IgD-negative memory B cell (primary cell): ENCODE results near the gene BSND. TPM values are rescaled to one million over a fixed set of nuclear protein-coding genes. Genes with fewer than 3 reads are reported as not detected.
"Not testable (repeated sequence)": the region's sequence is repeated elsewhere in the genome, so short reads cannot be mapped to it uniquely, and the experiment has no call there.

ENCODE experiments used
- H3K27ac Mint-ChIP-seq, 3 donors: one replicate each; pipeline ENCODE4 v1.8.0; 2020 to 2022; ENCODE audit warnings: mild to moderate bottlenecking in 3 of 3, mixed read lengths in 3 of 3, moderate library complexity in 1 of 3
- H3K27me3 Mint-ChIP-seq: one replicate; pipeline ENCODE4 v1.8.0; 2021; ENCODE audit warnings: mixed read lengths
- H3K36me3 Mint-ChIP-seq: one replicate; pipeline ENCODE4 v1.8.0; 2020; ENCODE audit warnings: mild to moderate bottlenecking, mixed read lengths
- H3K4me1 Mint-ChIP-seq, 3 donors: one replicate each; pipeline ENCODE4 v1.8.0; 2020 to 2022; ENCODE audit warnings: mixed read lengths in 3 of 3, mild to moderate bottlenecking in 1 of 3
- H3K4me3 Mint-ChIP-seq, 4 donors: one replicate each; pipeline ENCODE4 v1.8.0; 2020 to 2022; ENCODE audit warnings: mild to moderate bottlenecking in 4 of 4, mixed read lengths in 4 of 4, moderate library complexity in 3 of 4
- H3K9me3 Mint-ChIP-seq, 3 donors: one replicate each; pipeline ENCODE4 v1.8.0; 2020 to 2021; ENCODE audit warnings: mixed read lengths in 3 of 3, mild to moderate bottlenecking in 1 of 3
- polyA plus RNA-seq: library from polyadenylated mRNA; unstranded; fragments of 300-500 nt; fragmentation: Illumina TruSeq; gene quantifications from one replicate; pipeline ENCODE4 v1.2.3, GENCODE V29; 2021

BSND gene
- not detected for polyA plus RNA-seq

GRCh38 chr1:54998677-54999076, at the start of gene BSND:
TSS of gene BSND (plus strand) at chr1:54998933. CDS start at chr1:54999187, 254 bp downstream.
- Mint-ChIP-seq H3K4me3 (no peak within 1 kb of the TSS), H3K36me3 (no peaks in the 10 kb centered on the region), H3K27ac (no peak within 1 kb of the TSS), H3K4me1 (peaks cover 0 to 6% (median 5%) of the 10 kb centered on the region in 3 donors), H3K9me3 (peaks cover 0 to 2% (median 0%) of the 10 kb centered on the region in 3 donors), H3K27me3 (peaks cover 35% of the 10 kb centered on the region)

GRCh38 chr1:54949053-54949452, 49.7 kb upstream of the BSND start:
- H3K27me3 Mint-ChIP-seq = peaks cover 15% of the 10 kb centered on the region
- no peaks in the 10 kb centered on the region for H3K9me3 Mint-ChIP-seq
- peaks cover 1 to 9% (median 5%) of the 10 kb centered on the region in 3 donors for H3K4me1 Mint-ChIP-seq
- peaks cover 1% of the 10 kb centered on the region for H3K36me3 Mint-ChIP-seq
- no peak overlapping the region for H3K4me3 Mint-ChIP-seq
- H3K27ac Mint-ChIP-seq = peak overlapping the region in 1 of 3 donors; percentile 73

- H3K9me3 Mint-ChIP-seq = no peaks in the 10 kb centered on the region
- H3K4me3 Mint-ChIP-seq = no peak overlapping the region
- H3K27me3 Mint-ChIP-seq = peaks cover 15% of the 10 kb centered on the region
- peaks cover 1% of the 10 kb centered on the region for H3K36me3 Mint-ChIP-seq
- H3K4me1 Mint-ChIP-seq = peaks cover 1 to 8% (median 3%) of the 10 kb centered on the region in 3 donors
- no peak overlapping the region for H3K27ac Mint-ChIP-seq
Observed at GRCh38 chr1:54950006-54950368, 48.7 kb upstream of the BSND start.

- H3K9me3 Mint-ChIP-seq = no peaks in the 10 kb centered on the region
- no peak overlapping the region for H3K4me3 Mint-ChIP-seq
- H3K27me3 Mint-ChIP-seq = peaks cover 13% of the 10 kb centered on the region
- H3K36me3 Mint-ChIP-seq = peaks cover 1% of the 10 kb centered on the region
- peaks cover 0 to 6% (median 1%) of the 10 kb centered on the region in 3 donors for H3K4me1 Mint-ChIP-seq
- H3K27ac Mint-ChIP-seq = no peak overlapping the region
Observed at GRCh38 chr1:54950369-54951163, 48.2 kb upstream of the BSND start.

- Mint-ChIP-seq H3K27me3 (peaks cover 13% of the 10 kb centered on the region), H3K36me3 (peaks cover 1% of the 10 kb centered on the region), H3K4me3 (no peak overlapping the region), H3K27ac (no peak overlapping the region), H3K9me3 (peaks cover 0 to under 1% (median under 1%) of the 10 kb centered on the region in 3 donors), H3K4me1 (peaks cover 0 to 6% (median 1%) of the 10 kb centered on the region in 3 donors)
Observed at GRCh38 chr1:54951810-54952226, 46.9 kb upstream of the BSND start.

- Mint-ChIP-seq H3K27ac (no peak overlapping the region), H3K4me3 (no peak overlapping the region), H3K4me1 (peaks cover 0 to 6% (median 1%) of the 10 kb centered on the region in 3 donors), H3K27me3 (peaks cover 11% of the 10 kb centered on the region), H3K9me3 (peaks cover 5 to 12% (median 6%) of the 10 kb centered on the region in 3 donors), H3K36me3 (peaks cover 1% of the 10 kb centered on the region)
Observed at GRCh38 chr1:54952950-54953718, 45.6 kb upstream of the BSND start.

GRCh38 chr1:54953846-54954245, 44.9 kb upstream of the BSND start:
- peaks cover 0 to 6% (median 1%) of the 10 kb centered on the region in 3 donors for H3K4me1 Mint-ChIP-seq
- no peak overlapping the region for H3K27ac Mint-ChIP-seq
- peaks cover 5 to 19% (median 6%) of the 10 kb centered on the region in 3 donors for H3K9me3 Mint-ChIP-seq
- H3K27me3 Mint-ChIP-seq = peaks cover 11% of the 10 kb centered on the region
- no peak overlapping the region for H3K4me3 Mint-ChIP-seq
- peaks cover 1% of the 10 kb centered on the region for H3K36me3 Mint-ChIP-seq

- peaks cover under 1% of the 10 kb centered on the region for H3K36me3 Mint-ChIP-seq
- H3K27me3 Mint-ChIP-seq = peaks cover 8% of the 10 kb centered on the region
- H3K4me1 Mint-ChIP-seq = peaks cover 0 to 3% (median under 1%) of the 10 kb centered on the region in 3 donors
- H3K4me3 Mint-ChIP-seq = no peak overlapping the region
- H3K27ac Mint-ChIP-seq = no peak overlapping the region
- peaks cover 5 to 21% (median 6%) of the 10 kb centered on the region in 3 donors for H3K9me3 Mint-ChIP-seq
Observed at GRCh38 chr1:54955359-54955758, 43.4 kb upstream of the BSND start.

- no peaks in the 10 kb centered on the region for H3K36me3 Mint-ChIP-seq
- no peak overlapping the region for H3K4me3 Mint-ChIP-seq
- no peak overlapping the region for H3K27ac Mint-ChIP-seq
- peaks cover 5 to 21% (median 6%) of the 10 kb centered on the region in 3 donors for H3K9me3 Mint-ChIP-seq
- H3K27me3 Mint-ChIP-seq = peaks cover 8% of the 10 kb centered on the region
- no peaks in the 10 kb centered on the region for H3K4me1 Mint-ChIP-seq
Observed at GRCh38 chr1:54956726-54957125, 42.0 kb upstream of the BSND start.

GRCh38 chr1:54959241-54959640, 39.5 kb upstream of the BSND start:
- Mint-ChIP-seq H3K36me3 (no peaks in the 10 kb centered on the region), H3K4me3 (no peak overlapping the region), H3K27me3 (peaks cover 7% of the 10 kb centered on the region), H3K9me3 (peaks cover 5 to 21% (median 6%) of the 10 kb centered on the region in 3 donors), H3K4me1 (no peaks in the 10 kb centered on the region), H3K27ac (no peak overlapping the region)

GRCh38 chr1:54962612-54963395, 35.9 kb upstream of the BSND start:
- H3K4me1 Mint-ChIP-seq = peaks cover 4 to 12% (median 6%) of the 10 kb centered on the region in 3 donors
- H3K9me3 Mint-ChIP-seq = peaks cover 0 to 12% (median 0%) of the 10 kb centered on the region in 3 donors
- no peak overlapping the region for H3K4me3 Mint-ChIP-seq
- no peaks in the 10 kb centered on the region for H3K36me3 Mint-ChIP-seq
- H3K27ac Mint-ChIP-seq = no peak overlapping the region
- H3K27me3 Mint-ChIP-seq = peaks cover 5% of the 10 kb centered on the region

- peaks cover 4 to 12% (median 6%) of the 10 kb centered on the region in 3 donors for H3K4me1 Mint-ChIP-seq
- H3K27me3 Mint-ChIP-seq, H3K4me3 Mint-ChIP-seq, H3K27ac Mint-ChIP-seq, H3K36me3 Mint-ChIP-seq, H3K9me3 Mint-ChIP-seq: not testable (repeated sequence)
Observed at GRCh38 chr1:54963829-54964228, 34.9 kb upstream of the BSND start.

- Mint-ChIP-seq H3K36me3 (no peaks in the 10 kb centered on the region), H3K4me1 (peaks cover 4 to 12% (median 6%) of the 10 kb centered on the region in 3 donors), H3K9me3 (peaks cover 0 to 2% (median 0%) of the 10 kb centered on the region in 3 donors), H3K4me3 (peak overlapping the region; percentile 10 to 70 (median 50)), H3K27ac (peak overlapping the region in 1 of 3 donors; percentile 65), H3K27me3 (peaks cover 2% of the 10 kb centered on the region)
Observed at GRCh38 chr1:54965624-54966340, 33.0 kb upstream of the BSND start.

GRCh38 chr1:54967372-54967771, 31.4 kb upstream of the BSND start:
- Mint-ChIP-seq H3K4me1 (peaks cover 4 to 12% (median 6%) of the 10 kb centered on the region in 3 donors), H3K9me3 (peaks cover 0 to 2% (median 0%) of the 10 kb centered on the region in 3 donors), H3K27ac (no peak overlapping the region), H3K4me3 (no peak overlapping the region), H3K27me3 (peaks cover 2% of the 10 kb centered on the region), H3K36me3 (peaks cover 2% of the 10 kb centered on the region)
